GM12878 (cell line): ENCODE data around the gene ZSWIM7. TPM values are rescaled to one million over a fixed set of nuclear protein-coding genes. Genes with fewer than 3 reads are reported as not detected.
A peak's percentile ranks its signal among the peaks of the same experiment; 100 is the strongest.

Experiments
- BHLHE40 ChIP-seq, 2 experiments: fragments of 450-650 bp in 1 of 2; IDR thresholded peaks; 2 replicates each; pipeline ENCODE4 v1.6.1; 2011 to 2017; ENCODE audit warnings: low read depth in 2 of 2, borderline replicate concordance in 1 of 2, improper control_type of control experiment in 1 of 2, low read length in 1 of 2, mild to moderate bottlenecking in 1 of 2
- BRCA1 ChIP-seq: IDR thresholded peaks from 2 replicates; pipeline ENCODE4 v1.6.1; 2011; ENCODE audit warnings: low read depth, low read length, improper control_type of control experiment
- CREM ChIP-seq: IDR thresholded peaks from 2 replicates; pipeline ENCODE4 v1.6.1; 2014; ENCODE audit warnings: antibody characterized with exemption, low read depth
- ESRRA ChIP-seq: IDR thresholded peaks from 2 replicates; pipeline ENCODE4 v1.6.1; 2012; ENCODE audit warnings: mild to moderate bottlenecking, low read length, improper control_type of control experiment
- EZH2 ChIP-seq: IDR thresholded peaks from 2 replicates; pipeline ENCODE4 v1.6.1; 2012; ENCODE audit warnings: low read depth, mild to moderate bottlenecking, control low read depth, inconsistent platforms, low read length, borderline replicate concordance; ENCODE audit not compliant: control insufficient read depth
- FOXM1 ChIP-seq: IDR thresholded peaks from 2 replicates; pipeline ENCODE4 v1.6.1; 2012; ENCODE audit warnings: low read depth, mild to moderate bottlenecking, inconsistent platforms, low read length, moderate library complexity
- GABPA ChIP-seq: IDR thresholded peaks from 2 replicates; pipeline ENCODE4 v1.6.1; 2014; ENCODE audit warnings: antibody characterized with exemption, low read depth, mild to moderate bottlenecking, inconsistent platforms
- GATAD2B ChIP-seq: fragments of 450-650 bp; conservative IDR thresholded peaks from 2 replicates; pipeline ENCODE4 v1.6.1; 2017; ENCODE audit warnings: low read depth, mild to moderate bottlenecking, moderate library complexity
- HCFC1 ChIP-seq: fragments of 150-350 bp; IDR thresholded peaks from 2 replicates; pipeline ENCODE4 v1.6.1; 2014; ENCODE audit warnings: low read length
- HDAC6 ChIP-seq: fragments of 200-600 bp; sonication (generic); IDR thresholded peaks from one replicate; pipeline ENCODE4 v1.8.0; 2017; ENCODE audit warnings: antibody characterized with exemption; ENCODE audit not compliant: unreplicated experiment
- JUNB ChIP-seq: IDR thresholded peaks from 2 replicates; pipeline ENCODE4 v1.6.1; 2016; ENCODE audit warnings: antibody characterized with exemption, mild to moderate bottlenecking
- KAT2A ChIP-seq: conservative IDR thresholded peaks from 2 replicates; pipeline ENCODE4 v1.6.1; 2011; ENCODE audit warnings: low read depth, low read length; ENCODE audit not compliant: control insufficient read depth
- MTA3 ChIP-seq: IDR thresholded peaks from 2 replicates; pipeline ENCODE4 v1.6.1; 2012; ENCODE audit warnings: low read length, inconsistent platforms, borderline replicate concordance
- NBN ChIP-seq: fragments of 450-650 bp; IDR thresholded peaks from 2 replicates; pipeline ENCODE4 v1.6.1; 2016
- NR2C1 ChIP-seq: fragments of 450-650 bp; IDR thresholded peaks from 2 replicates; pipeline ENCODE4 v1.6.1; 2017; ENCODE audit warnings: antibody characterized with exemption, mild to moderate bottlenecking, moderate library complexity
- NRF1 ChIP-seq: conservative IDR thresholded peaks from 2 replicates; pipeline ENCODE4 v1.6.1; 2011; ENCODE audit warnings: mild to moderate bottlenecking, low read depth, low read length, improper control_type of control experiment
- PAX5 ChIP-seq: IDR thresholded peaks from 2 replicates; pipeline ENCODE4 v1.6.1; 2011; ENCODE audit warnings: low read depth, low read length, borderline replicate concordance
- RAD21 ChIP-seq: IDR thresholded peaks from 2 replicates; pipeline ENCODE4 v1.6.1; 2011; ENCODE audit warnings: mild to moderate bottlenecking, low read depth, low read length, moderate library complexity; ENCODE audit not compliant: insufficient read depth
- RB1 ChIP-seq: fragments of 450-650 bp; formaldehyde crosslinking; IDR thresholded peaks from 2 replicates; pipeline ENCODE4 v1.6.1; 2017; ENCODE audit warnings: mild to moderate bottlenecking, borderline replicate concordance
- RCOR1 ChIP-seq: conservative IDR thresholded peaks from 2 replicates; pipeline ENCODE4 v1.6.1; 2012; ENCODE audit warnings: low read depth, low read length, improper control_type of control experiment
- RELA ChIP-seq: fragments of 450-650 bp; IDR thresholded peaks from 2 replicates; pipeline ENCODE4 v1.8.0; 2014; ENCODE audit warnings: borderline replicate concordance; ENCODE audit not compliant: partially characterized antibody
- REST ChIP-seq: IDR thresholded peaks from 2 replicates; pipeline ENCODE4 v1.6.1; 2012; ENCODE audit warnings: mild to moderate bottlenecking, low read depth, low read length
- SIN3A ChIP-seq: IDR thresholded peaks from 2 replicates; pipeline ENCODE4 v1.6.1; 2012; ENCODE audit warnings: low read depth, low read length, improper control_type of control experiment
- SREBF2 ChIP-seq: IDR thresholded peaks from 2 replicates; pipeline ENCODE4 v1.6.1; 2012; ENCODE audit warnings: mild to moderate bottlenecking, low read length
- STAT1 ChIP-seq: fragments of 450-650 bp; conservative IDR thresholded peaks from 2 replicates; pipeline ENCODE4 v1.6.1; 2014; ENCODE audit warnings: antibody characterized with exemption, mild to moderate bottlenecking
- TCF7 ChIP-seq: IDR thresholded peaks from 2 replicates; pipeline ENCODE4 v1.6.1; 2014; ENCODE audit warnings: antibody characterized with exemption, borderline replicate concordance
- WRNIP1 ChIP-seq: IDR thresholded peaks from 2 replicates; pipeline ENCODE4 v1.6.1; 2011; ENCODE audit warnings: low read depth, low read length, improper control_type of control experiment, borderline replicate concordance
- polyA plus RNA-seq, 11 experiments: library from polyadenylated mRNA; depleted of rRNA in 4 of 11; unstranded in 6 of 11; stranded (reverse) in 5 of 11; fragments of >200 nt; fragmentation: Nextera tagmentation in 4 of 11; fragmentation: Illumina TruSeq in 1 of 11; extraction: Ambion mirVana in 4 of 11; extraction: Trizol in 1 of 11; gene quantifications; 1 replicate in 1 of 11; 2 replicates in 10 of 11; pipeline versions ENCODE4 v1.2.1 to v1.2.3, GENCODE V29; 2011 to 2016; ENCODE audit warnings: inconsistent platforms in 2 of 11, missing spikeins in 2 of 11, low read depth in 1 of 11
- total RNA-seq, 4 experiments: library from RNA; depleted of rRNA in 3 of 4; stranded (reverse); fragments of >200 nt in 3 of 4; fragmentation: Illumina TruSeq in 1 of 4; extraction: Trizol in 1 of 4; gene quantifications; 2 replicates each; pipeline versions ENCODE4 v1.2.1 to v1.2.3, GENCODE V29; 2013 to 2021
- TF ChIP-seq, protein P1 (sequence below): fragments of 450-650 bp; IDR thresholded peaks from 2 replicates; pipeline ENCODE4 v1.6.1; 2016; ENCODE audit warnings: mild to moderate bottlenecking
- TF ChIP-seq, protein P2 (sequence below): fragments of 450-650 bp; conservative IDR thresholded peaks from 2 replicates; pipeline ENCODE4 v1.6.1; 2017; ENCODE audit warnings: mild to moderate bottlenecking, moderate library complexity

The ZSWIM7 gene
- total and polyA plus RNA-seq, 10 of the 15 experiments (the other 5 are each of a cell fraction or from before 2014, with no cell fraction given): 7.0 to 26.6 (median 9.9) TPM

DNA sequence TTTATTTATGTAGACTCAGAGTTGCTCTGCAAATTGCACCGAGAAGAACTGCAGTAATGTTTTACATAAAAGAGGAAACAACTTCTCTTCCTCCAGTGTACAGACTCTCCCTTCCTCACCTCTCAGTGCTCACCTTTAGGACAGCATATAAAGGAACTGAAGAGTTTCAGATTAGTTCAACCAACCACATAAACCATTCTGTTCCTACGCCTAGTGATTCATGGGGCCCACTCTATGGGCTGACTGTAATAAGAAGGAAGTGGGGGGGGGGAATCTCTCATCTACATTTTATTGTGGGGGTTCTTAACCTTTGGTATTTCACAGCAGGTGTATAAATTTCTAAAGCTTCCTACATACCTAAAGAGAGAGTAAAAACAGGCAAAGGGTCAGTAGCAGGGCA lies 18.3 kb downstream of the ZSWIM7 start (continued):
- TF ChIP-seq BHLHE40 (IDR thresholded peaks at IDR 0.05; ENCODE audit: borderline replicate concordance in 1 of 2, low read depth in 2 of 2, low read length in 1 of 2) (no peak; a peak in 1 of 4 replicates), RB1 (no peak), BRCA1 (no peak), RAD21 (no peak), TCF7 (no peak), EZH2 (no peak), GATAD2B (no peak), ESRRA (no peak), CREM (0 out of 2 replicates have a peak, but pooled peaks have one; percentile 16), STAT1 (no peak), NR2C1 (no peak), RCOR1 (no peak), GABPA (no peak), REST (no peak), HCFC1 (no peak), SREBF2 (no peak), RELA (no peak), NBN (no peak), HDAC6 (no peak), FOXM1 (0 out of 2 replicates have a peak, but pooled peaks have one; percentile 18), PAX5 (peak; percentile 22; the same call in 1 of the 2 replicates), SIN3A (no peak), WRNIP1 (no peak), MTA3 (no peak), NRF1 (no peak), KAT2A (no peak), JUNB (no peak)
- TF ChIP-seq, protein P1, sequence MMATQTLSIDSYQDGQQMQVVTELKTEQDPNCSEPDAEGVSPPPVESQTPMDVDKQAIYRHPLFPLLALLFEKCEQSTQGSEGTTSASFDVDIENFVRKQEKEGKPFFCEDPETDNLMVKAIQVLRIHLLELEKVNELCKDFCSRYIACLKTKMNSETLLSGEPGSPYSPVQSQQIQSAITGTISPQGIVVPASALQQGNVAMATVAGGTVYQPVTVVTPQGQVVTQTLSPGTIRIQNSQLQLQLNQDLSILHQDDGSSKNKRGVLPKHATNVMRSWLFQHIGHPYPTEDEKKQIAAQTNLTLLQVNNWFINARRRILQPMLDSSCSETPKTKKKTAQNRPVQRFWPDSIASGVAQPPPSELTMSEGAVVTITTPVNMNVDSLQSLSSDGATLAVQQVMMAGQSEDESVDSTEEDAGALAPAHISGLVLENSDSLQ: no peak
- TF ChIP-seq, protein P2, sequence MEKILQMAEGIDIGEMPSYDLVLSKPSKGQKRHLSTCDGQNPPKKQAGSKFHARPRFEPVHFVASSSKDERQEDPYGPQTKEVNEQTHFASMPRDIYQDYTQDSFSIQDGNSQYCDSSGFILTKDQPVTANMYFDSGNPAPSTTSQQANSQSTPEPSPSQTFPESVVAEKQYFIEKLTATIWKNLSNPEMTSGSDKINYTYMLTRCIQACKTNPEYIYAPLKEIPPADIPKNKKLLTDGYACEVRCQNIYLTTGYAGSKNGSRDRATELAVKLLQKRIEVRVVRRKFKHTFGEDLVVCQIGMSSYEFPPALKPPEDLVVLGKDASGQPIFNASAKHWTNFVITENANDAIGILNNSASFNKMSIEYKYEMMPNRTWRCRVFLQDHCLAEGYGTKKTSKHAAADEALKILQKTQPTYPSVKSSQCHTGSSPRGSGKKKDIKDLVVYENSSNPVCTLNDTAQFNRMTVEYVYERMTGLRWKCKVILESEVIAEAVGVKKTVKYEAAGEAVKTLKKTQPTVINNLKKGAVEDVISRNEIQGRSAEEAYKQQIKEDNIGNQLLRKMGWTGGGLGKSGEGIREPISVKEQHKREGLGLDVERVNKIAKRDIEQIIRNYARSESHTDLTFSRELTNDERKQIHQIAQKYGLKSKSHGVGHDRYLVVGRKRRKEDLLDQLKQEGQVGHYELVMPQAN: no peak
